H1 (cell line): ENCODE measurements around the gene SLC43A3. TPM values are rescaled to one million over a fixed set of nuclear protein-coding genes. Genes with fewer than 3 reads are reported as not detected.

ENCODE experiments used
- CTCF ChIA-PET: fragments of 300-600 bp; sonication (Branson Sonifier 250); formaldehyde crosslinking; loops from one replicate; lab custom pipeline; 2021; ENCODE audit not compliant: partially characterized antibody; lab: Charles Lee
- POLR2A ChIA-PET: fragments of 300-600 bp; sonication (Branson Sonifier 250); formaldehyde crosslinking; loops from one replicate; lab custom pipeline; 2021; ENCODE audit warnings: inconsistent platforms; ENCODE audit not compliant: partially characterized antibody; lab: Charles Lee
- DNase-seq, 2 experiments: peaks; one replicate each; pipeline versions ENCODE4 v3.0.0 to v3.0.0-alpha.2; 2010 to 2022; ENCODE audit warnings: low spot score in 2 of 2, low read depth in 1 of 2, mixed read lengths in 1 of 2
- FAIRE-seq: peaks from 2 replicates; lab custom pipeline; 2011; peaks lifted over from hg19 to GRCh38; lab: Jason Lieb, UNC
- H2AFZ ChIP-seq: 2 replicates; pipeline ENCODE4 v1.8.1; 2012; ENCODE audit warnings: low read length, inconsistent platforms
- H2AK5ac ChIP-seq: 2 replicates; pipeline ENCODE4 v1.6.1; 2013; ENCODE audit warnings: low read depth, low read length
- H2BK120ac ChIP-seq: replicated peaks from 2 replicates; pipeline ENCODE3; 2013; ENCODE audit warnings: low read depth, low read length, inconsistent platforms
- H2BK12ac ChIP-seq: 2 replicates; pipeline ENCODE4 v1.6.1; 2013; ENCODE audit warnings: low read depth, low read length
- H2BK15ac ChIP-seq: 2 replicates; pipeline ENCODE4 v1.6.1; 2013; ENCODE audit warnings: low read length
- H2BK20ac ChIP-seq: 2 replicates; pipeline ENCODE4 v1.6.1; 2013; ENCODE audit warnings: low read length
- H2BK5ac ChIP-seq: 2 replicates; pipeline ENCODE4 v1.6.1; 2013; ENCODE audit warnings: low read depth, low read length
- H3K14ac ChIP-seq: 2 replicates; pipeline ENCODE4 v1.6.1; 2013; ENCODE audit warnings: inconsistent platforms; ENCODE audit not compliant: insufficient read length
- H3K18ac ChIP-seq: 2 replicates; pipeline ENCODE4 v1.6.1; 2013; ENCODE audit warnings: low read length; ENCODE audit errors: extremely low read depth
- H3K23ac ChIP-seq: 2 replicates; pipeline ENCODE4 v1.6.1; 2013; ENCODE audit warnings: inconsistent platforms; ENCODE audit not compliant: insufficient read length
- H3K23me2 ChIP-seq: 2 replicates; pipeline ENCODE4 v1.6.1; 2013; ENCODE audit warnings: low read depth, low read length
- H3K27ac ChIP-seq: 2 replicates; pipeline ENCODE4 v1.6.1; 2011; ENCODE audit warnings: low read depth, low read length, inconsistent platforms
- H3K27me3 ChIP-seq, 4 experiments: replicated peaks in 1 of 4; 1 replicate in 1 of 4; 2 replicates in 3 of 4; pipeline versions ENCODE4 v1.6.1 to v1.8.1; 2011 to 2013; ENCODE audit warnings: low read length in 3 of 4, mild to moderate bottlenecking in 3 of 4, inconsistent platforms in 2 of 4, mixed read lengths in 2 of 4, moderate library complexity in 1 of 4; ENCODE audit not compliant: control insufficient read depth in 3 of 4, insufficient read depth in 3 of 4; ENCODE audit errors: extremely low read depth in 1 of 4
- H3K36me3 ChIP-seq, 4 experiments: 2 replicates each; pipeline versions ENCODE4 v1.6.1 to v1.8.1; 2011 to 2013; ENCODE audit warnings: mild to moderate bottlenecking in 4 of 4, low read length in 3 of 4, moderate library complexity in 2 of 4, control low read depth in 1 of 4, inconsistent platforms in 1 of 4; ENCODE audit not compliant: insufficient read depth in 4 of 4, control insufficient read depth in 2 of 4
- H3K4ac ChIP-seq: replicated peaks from 2 replicates; pipeline ENCODE3; 2013; ENCODE audit warnings: low read length, low read depth, mixed read lengths, inconsistent platforms; ENCODE audit not compliant: insufficient read length
- H3K4me1 ChIP-seq, 4 experiments: replicated peaks in 1 of 4; 1 replicate in 1 of 4; 2 replicates in 3 of 4; pipeline versions ENCODE4 v1.6.1 to v1.8.1; 2011 to 2013; ENCODE audit warnings: low read length in 3 of 4, inconsistent platforms in 2 of 4, mixed read lengths in 1 of 4; ENCODE audit not compliant: insufficient read depth in 4 of 4, control insufficient read depth in 3 of 4
- H3K4me2 ChIP-seq, 2 experiments: 2 replicates each; pipeline versions ENCODE4 v1.6.1 to v1.8.1; 2011 to 2013; ENCODE audit warnings: low read depth in 2 of 2, low read length in 2 of 2, control low read depth in 1 of 2, inconsistent platforms in 1 of 2, mild to moderate bottlenecking in 1 of 2; ENCODE audit not compliant: insufficient read depth in 1 of 2
- H3K4me3 ChIP-seq, 4 experiments: fragments of 200-600, 300-600 bp in 1 of 4; sonication (generic), shearing (Covaris generic), sonication (Bioruptor Twin) in 1 of 4; 2 replicates each; pipeline versions ENCODE4 v1.5.1 to v1.8.1; 2011 to 2016; ENCODE audit warnings: low read length in 4 of 4, low read depth in 3 of 4, control low read depth in 2 of 4, inconsistent platforms in 2 of 4, mild to moderate bottlenecking in 2 of 4, mixed read lengths in 1 of 4, moderate library complexity in 1 of 4; ENCODE audit not compliant: insufficient read depth in 2 of 4; ENCODE audit errors: extremely low read depth in 1 of 4
- H3K56ac ChIP-seq: replicated peaks from 2 replicates; pipeline ENCODE3; 2013; ENCODE audit warnings: low read depth, mild to moderate bottlenecking, mixed read lengths, low read length, inconsistent platforms; ENCODE audit not compliant: insufficient read length
- H3K79me1 ChIP-seq: 2 replicates; pipeline ENCODE4 v1.6.1; 2013; ENCODE audit warnings: low read depth, low read length, control low read depth
- H3K79me2 ChIP-seq, 2 experiments: 2 replicates each; pipeline versions ENCODE4 v1.6.1 to v1.8.1; 2012 to 2013; ENCODE audit warnings: low read length in 2 of 2, mild to moderate bottlenecking in 2 of 2, inconsistent platforms in 1 of 2; ENCODE audit not compliant: insufficient read depth in 2 of 2, control insufficient read depth in 1 of 2
- H3K9ac ChIP-seq, 4 experiments: replicated peaks in 1 of 4; 1 replicate in 1 of 4; 2 replicates in 3 of 4; pipeline versions ENCODE4 v1.6.1 to v1.8.1; 2011 to 2013; ENCODE audit warnings: low read depth in 3 of 4, low read length in 3 of 4, control low read depth in 2 of 4, mild to moderate bottlenecking in 2 of 4, moderate library complexity in 2 of 4, inconsistent platforms in 1 of 4; ENCODE audit errors: extremely low read depth in 1 of 4
- H3K9me3 ChIP-seq, 2 experiments: 2 replicates each; pipeline versions ENCODE4 v1.6.1 to v1.8.1; 2012 to 2013; ENCODE audit warnings: mild to moderate bottlenecking in 2 of 2, moderate library complexity in 2 of 2, control low read depth in 1 of 2, inconsistent platforms in 1 of 2, low read depth in 1 of 2, low read length in 1 of 2, mixed read lengths in 1 of 2; ENCODE audit not compliant: insufficient read depth in 2 of 2
- H4K20me1 ChIP-seq, 2 experiments: replicated peaks in 1 of 2; 2 replicates each; pipeline versions ENCODE3 to v1.8.1; 2011 to 2013; ENCODE audit warnings: inconsistent platforms in 2 of 2, low read length in 2 of 2, mild to moderate bottlenecking in 1 of 2; ENCODE audit not compliant: insufficient read depth in 2 of 2, control insufficient read depth in 1 of 2
- H4K5ac ChIP-seq: 2 replicates; pipeline ENCODE4 v1.6.1; 2013; ENCODE audit warnings: low read length, low read depth, mixed read lengths, inconsistent platforms; ENCODE audit not compliant: insufficient read length
- H4K8ac ChIP-seq: 2 replicates; pipeline ENCODE4 v1.8.0; 2013; ENCODE audit warnings: mild to moderate bottlenecking, moderate library complexity, low read length, inconsistent platforms; ENCODE audit not compliant: insufficient read depth; ENCODE audit errors: extremely low read depth
- H4K91ac ChIP-seq: replicated peaks from 2 replicates; pipeline ENCODE3; 2013; ENCODE audit warnings: low read length, mixed read lengths, inconsistent platforms; ENCODE audit not compliant: insufficient read length
- CREB1 ChIP-seq: IDR thresholded peaks from 2 replicates; pipeline ENCODE4 v1.6.1; 2012; ENCODE audit warnings: inconsistent platforms
- JUN ChIP-seq: IDR thresholded peaks from 2 replicates; pipeline ENCODE4 v1.6.1; 2011; ENCODE audit warnings: low read depth, mild to moderate bottlenecking, improper control_type of control experiment, low read length
- SAP30 ChIP-seq: fragments of 300-600 bp; sonication (generic); IDR thresholded peaks from 2 replicates; pipeline ENCODE4 v1.7.1; 2012; ENCODE audit warnings: low read length, moderate library complexity, mild to moderate bottlenecking, inconsistent platforms; ENCODE audit not compliant: insufficient read depth, insufficient replicate concordance
- WGBS, 2 experiments: shearing (Covaris generic) in 1 of 2; methylation state at CpG; one replicate each; pipeline versions ENCODE4 v1.1.6 to v1.1.7; 2013 to 2015; ENCODE audit warnings: low lambda C conversion rate in 2 of 2, mixed read lengths in 2 of 2, inconsistent platforms in 1 of 2, low coverage in 1 of 2, missing lambda C conversion rate in 1 of 2; ENCODE audit not compliant: insufficient replicate concordance in 2 of 2, insufficient coverage in 1 of 2, insufficient read length in 1 of 2; ENCODE audit errors: extremely low coverage in 1 of 2, missing lambda C conversion rate in 1 of 2; 5-methylcytosine and 5-hydroxymethylcytosine counted together
- polyA plus RNA-seq, 7 experiments: library from polyadenylated mRNA; depleted of rRNA in 3 of 7; stranded (reverse) in 5 of 7; unstranded in 2 of 7; fragments of >200 nt in 5 of 7; fragments of 200-250 nt in 2 of 7; gene quantifications; 1 replicate in 5 of 7; 2 replicates in 1 of 7; 4 replicates in 1 of 7; pipeline versions ENCODE4 v1.2.1 to v1.2.3, GENCODE V29; 2011 to 2013; ENCODE audit warnings: missing spikeins in 2 of 7, mixed read lengths in 2 of 7
- total RNA-seq: library from RNA; stranded (reverse); fragmentation: NEBNext Ultra II Directional; extraction: Animal tissue kit (Norgen Biotek cat#: 25700); gene quantifications from 2 replicates; pipeline ENCODE4 v1.2.1, GENCODE V29; 2021

SLC43A3 gene
- total and polyA plus RNA-seq, 2 of the 8 experiments (the other 6 are each of a cell fraction or from before 2014, with no cell fraction given) = 31.8 to 67.8 TPM

DNA sequence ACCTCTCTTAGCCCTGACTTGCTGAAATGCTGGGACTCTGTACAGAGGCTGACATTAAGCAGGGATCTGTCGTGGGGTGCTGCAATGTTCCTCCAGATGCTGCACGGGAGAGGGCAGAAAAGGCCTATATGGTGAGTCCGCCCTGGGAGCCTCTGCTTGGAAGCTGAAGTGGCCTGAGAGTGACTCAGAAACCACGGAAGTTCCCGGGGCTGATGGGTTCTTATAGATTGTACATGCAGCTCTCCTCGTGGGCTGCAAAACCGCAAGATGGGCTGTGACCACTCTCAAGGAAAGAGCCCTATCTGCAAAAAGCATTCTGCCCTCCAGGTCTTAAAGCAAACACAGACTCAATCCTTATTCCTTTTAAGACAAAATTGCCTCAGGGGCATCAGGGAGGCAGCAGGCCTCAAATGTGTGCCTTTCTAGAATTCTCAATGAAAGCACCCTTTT lies 5.8 kb upstream of the SLC43A3 start:
- Histone ChIP-seq H2BK20ac (no peak overlapping the region), H3K14ac (no peak overlapping the region), H3K4me2 (no peak overlapping the region), H3K27me3 (peaks cover 0 to 7% (median 3%) of the 10 kb centered on the region in 4 experiments; a peak in 2 of 7 replicates), H2BK5ac (no peak overlapping the region), H3K9ac (no peak overlapping the region), H3K4me3 (no peak overlapping the region), H3K79me1 (no peaks in the 10 kb centered on the region), H3K79me2 (no peaks in the 10 kb centered on the region), H4K5ac (no peak overlapping the region), H3K23ac (no peak overlapping the region), H2BK12ac (no peak overlapping the region), H4K8ac (no peak overlapping the region), H3K4me1 (no peaks in the 10 kb centered on the region), H3K27ac (no peak overlapping the region), H2AK5ac (no peak overlapping the region), H3K9me3 (no peaks in the 10 kb centered on the region), H3K23me2 (no peaks in the 10 kb centered on the region), H2BK15ac (no peak overlapping the region), H2AFZ (no peak overlapping the region), H3K4ac (no peak overlapping the region), H4K20me1 (no peaks in the 10 kb centered on the region), H2BK120ac (no peak overlapping the region), H4K91ac (no peak overlapping the region), H3K36me3 (no peaks in the 10 kb centered on the region), H3K18ac (no peak overlapping the region), H3K56ac (no peak overlapping the region)
- FAIRE-seq (no peak), DNase-seq (no peak)
- ChIA-PET CTCF (interaction anchor here (1.0 to 10.1 kb wide), 3 partner anchors 23 to 83 kb away, joined by 3 to 68 read pairs (median 3); no protein-coding TSS in a partner anchor), POLR2A (no interaction called here)
- WGBS, 2 experiments = 76% methylated on average over 7 of the region's 7 CpGs; no CpG with 5 or more reads in 1 of the 2 experiments
- TF ChIP-seq CREB1 (no peak), SAP30 (no peak), JUN (no peak)
